ENCODE data around the gene OVOL1.
"Not testable (repeated sequence)": the region's sequence is repeated elsewhere in the genome, so short reads cannot be mapped to it uniquely, and the experiment has no call there.

OVOL1 gene

GRCh38 chr11:65814986-65815565 is 28.2 kb downstream of the OVOL1 start:
- DNase-seq (ENCODE audit: low read depth): no peak

- no peak for DNase-seq (ENCODE audit: low read depth)
These were observed 29.8 kb downstream of the OVOL1 start for GRCh38 chr11:65816696-65817095.

GRCh38 chr11:65817312-65817834 is 30.5 kb downstream of the OVOL1 start:
- no peak for DNase-seq (ENCODE audit: low read depth)

- DNase-seq (ENCODE audit: low read depth): peak; percentile 98
These were observed 31.2 kb downstream of the OVOL1 start for GRCh38 chr11:65817835-65818680.

- DNase-seq (ENCODE audit: low read depth): no peak
These were observed 34.2 kb downstream of the OVOL1 start for GRCh38 chr11:65821107-65821506.

GRCh38 chr11:65822776-65823528 is 36.1 kb downstream of the OVOL1 start:
- DNase-seq (ENCODE audit: low read depth): no peak

GRCh38 chr11:65826984-65827735 is 40.3 kb downstream of the OVOL1 start:
- DNase-seq (ENCODE audit: low read depth): no peak

- DNase-seq (ENCODE audit: low read depth): no peak
These were observed 42.6 kb downstream of the OVOL1 start for GRCh38 chr11:65829459-65829858.

- not testable (repeated sequence) for DNase-seq (ENCODE audit: low read depth)
These were observed 45.4 kb downstream of the OVOL1 start for GRCh38 chr11:65832231-65832630.

- DNase-seq (ENCODE audit: low read depth): peak; percentile 93
These were observed 46.6 kb downstream of the OVOL1 start, which contains the start of gene SNX32 for GRCh38 chr11:65833297-65834030. SNX32 (plus strand) TSS chr11:65833963; CDS start chr11:65834066, 103 bp downstream.

- no peak for DNase-seq (ENCODE audit: low read depth)
These were observed 47.3 kb downstream of the OVOL1 start for GRCh38 chr11:65834202-65834601.

GRCh38 chr11:65842144-65842543 is 55.3 kb downstream of the OVOL1 start:
- no peak for DNase-seq (ENCODE audit: low read depth)

GRCh38 chr11:65843811-65844210 is 56.9 kb downstream of the OVOL1 start:
- DNase-seq (ENCODE audit: low read depth): no peak

- DNase-seq (ENCODE audit: low read depth): no peak
These were observed 57.5 kb downstream of the OVOL1 start for GRCh38 chr11:65844231-65844872.
